Measurements from ENCODE around the gene BET1L.
"Not testable (repeated sequence)": the region's sequence is repeated elsewhere in the genome, so short reads cannot be mapped to it uniquely, and the experiment has no call there.

The BET1L gene

DNA sequence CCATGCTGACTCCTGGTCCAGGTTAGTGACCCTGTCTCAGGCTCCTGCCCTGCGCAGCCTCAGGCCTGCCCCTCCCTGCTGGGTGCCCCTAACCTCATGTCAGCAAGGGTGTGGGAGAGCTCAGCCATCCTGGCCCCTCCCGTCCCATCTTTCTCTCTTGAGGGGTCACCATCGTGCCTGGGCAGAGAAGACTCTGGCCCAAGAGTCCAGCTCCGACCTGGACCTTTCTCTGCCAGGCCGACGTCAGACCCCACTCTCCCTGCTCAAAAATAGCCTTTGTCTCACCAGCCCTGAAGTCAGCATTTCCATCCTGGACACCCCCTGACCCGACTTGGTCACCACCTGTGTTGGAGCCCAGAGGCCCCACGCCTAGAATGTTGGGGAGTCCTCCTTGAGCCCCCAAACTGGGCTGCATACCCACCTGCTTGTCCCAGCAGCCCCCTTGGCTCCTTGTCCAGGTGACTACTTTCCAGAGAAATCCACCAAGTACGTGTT is 9.4 kb downstream of the BET1L start:
- Histone ChIP-seq H4K20me1 (ENCODE audit: insufficient read depth, low read length) (0 out of 2 replicates have a peak, but pooled peaks cover 6% of the 10 kb centered on the region), H3K4me3 (ENCODE audit: low read depth in 1 of 2, low read length in 2 of 2) (no peak overlapping the region), H3K4me1 (ENCODE audit: insufficient read depth, low read length) (no peaks in the 10 kb centered on the region), H3K27me3 (ENCODE audit: insufficient read depth, low read length, poor library complexity) (no peaks in the 10 kb centered on the region), H3K9me3 (ENCODE audit: insufficient read depth, low read length, severe bottlenecking) (no peaks in the 10 kb centered on the region), H3K79me2 (ENCODE audit: insufficient read depth, low read length) (no peaks in the 10 kb centered on the region), H3K27ac (ENCODE audit: low read length) (no peak overlapping the region), H2AFZ (ENCODE audit: low read depth, low read length) (no peak overlapping the region), H3K36me3 (ENCODE audit: insufficient read depth, low read length) (no peaks in the 10 kb centered on the region), H3K4me2 (ENCODE audit: insufficient read depth, low read length) (no peak overlapping the region), H3K9ac (ENCODE audit: low read depth, low read length) (no peak overlapping the region)
- ATAC-seq (ENCODE audit: insufficient read depth, low read depth), result no peak
- DNase-seq, result no peak
- TF ChIP-seq CTCF (IDR thresholded peaks at IDR 0.05; ENCODE audit: borderline replicate concordance, extremely low read depth, low read length, poor library complexity, severe bottlenecking) (no peak), EZH2 (IDR thresholded peaks at IDR 0.05; ENCODE audit: borderline replicate concordance, low read depth, low read length, severe bottlenecking) (no peak)

- Histone ChIP-seq H3K79me2 (ENCODE audit: insufficient read depth, low read length) (no peaks in the 10 kb centered on the region), H4K20me1 (ENCODE audit: insufficient read depth, low read length) (0 out of 2 replicates have a peak, but pooled peaks cover 6% of the 10 kb centered on the region), H3K27me3 (ENCODE audit: insufficient read depth, low read length, poor library complexity) (no peaks in the 10 kb centered on the region), H3K4me3 (ENCODE audit: low read depth in 1 of 2, low read length in 2 of 2) (no peak overlapping the region), H3K9me3 (ENCODE audit: insufficient read depth, low read length, severe bottlenecking) (no peaks in the 10 kb centered on the region), H3K9ac (ENCODE audit: low read depth, low read length) (no peak overlapping the region), H3K4me2 (ENCODE audit: insufficient read depth, low read length) (no peak overlapping the region), H3K4me1 (ENCODE audit: insufficient read depth, low read length) (peaks cover 5% of the 10 kb centered on the region), H3K27ac (ENCODE audit: low read length) (no peak overlapping the region), H2AFZ (ENCODE audit: low read depth, low read length) (no peak overlapping the region), H3K36me3 (ENCODE audit: insufficient read depth, low read length) (no peaks in the 10 kb centered on the region)
- no peak for ATAC-seq (ENCODE audit: insufficient read depth, low read depth)
- no peak for TF ChIP-seq EZH2 (IDR thresholded peaks at IDR 0.05; ENCODE audit: borderline replicate concordance, low read depth, low read length, severe bottlenecking)
- no peak for TF ChIP-seq CTCF (IDR thresholded peaks at IDR 0.05; ENCODE audit: borderline replicate concordance, extremely low read depth, low read length, poor library complexity, severe bottlenecking)
- DNase-seq, result no peak
Measured at GRCh38 chr11:196786-197731, 10.1 kb downstream of the BET1L start.

- H4K20me1 ChIP-seq (ENCODE audit: insufficient read depth, low read length); H3K27ac ChIP-seq (ENCODE audit: low read length): not testable (repeated sequence)
Measured at GRCh38 chr11:193481-193880, 13.7 kb downstream of the BET1L start.

GRCh38 chr11:192674-193128 is 14.5 kb downstream of the BET1L start, which contains the start of gene SCGB1C1:
Gene SCGB1C1 (plus strand): TSS chr11:193078. CDS start chr11:193100, 22 bp downstream.
- not testable (repeated sequence) for H3K27ac ChIP-seq (ENCODE audit: low read length); H3K4me2 ChIP-seq (ENCODE audit: insufficient read depth, low read length); H3K4me3 ChIP-seq (ENCODE audit: low read depth in 1 of 2, low read length in 2 of 2); ATAC-seq (ENCODE audit: insufficient read depth, low read depth); H4K20me1 ChIP-seq (ENCODE audit: insufficient read depth, low read length); H3K36me3 ChIP-seq (ENCODE audit: insufficient read depth, low read length); H3K9me3 ChIP-seq (ENCODE audit: insufficient read depth, low read length, severe bottlenecking); H3K27me3 ChIP-seq (ENCODE audit: insufficient read depth, low read length, poor library complexity); DNase-seq; H2AFZ ChIP-seq (ENCODE audit: low read depth, low read length); H3K9ac ChIP-seq (ENCODE audit: low read depth, low read length); H3K79me2 ChIP-seq (ENCODE audit: insufficient read depth, low read length)
- peaks cover 10% of the 10 kb centered on the region for H3K4me1 ChIP-seq (ENCODE audit: insufficient read depth, low read length)

More at GRCh38 chr11:193481-193880, 13.7 kb downstream of the BET1L start:
- peaks cover 10% of the 10 kb centered on the region for H3K4me1 ChIP-seq (ENCODE audit: insufficient read depth, low read length)
- H3K36me3 ChIP-seq (ENCODE audit: insufficient read depth, low read length); H3K79me2 ChIP-seq (ENCODE audit: insufficient read depth, low read length); H3K27me3 ChIP-seq (ENCODE audit: insufficient read depth, low read length, poor library complexity); H2AFZ ChIP-seq (ENCODE audit: low read depth, low read length); H3K4me2 ChIP-seq (ENCODE audit: insufficient read depth, low read length); ATAC-seq (ENCODE audit: insufficient read depth, low read depth); H3K9me3 ChIP-seq (ENCODE audit: insufficient read depth, low read length, severe bottlenecking); H3K4me3 ChIP-seq (ENCODE audit: low read depth in 1 of 2, low read length in 2 of 2); H3K9ac ChIP-seq (ENCODE audit: low read depth, low read length): not testable (repeated sequence)
- DNase-seq, result peak; percentile 5
